Gastroesophageal sphincter (tissue), 3 donors: ENCODE data around the gene QRSL1.

Experiments used
- CTCF ChIP-seq, 4 experiments: fragments of 200-600 bp in 2 of 4; fragments of 450-650 bp in 2 of 4; sonication (generic) in 1 of 4; IDR thresholded peaks; one replicate each; pipeline ENCODE4 v1.5.1; 2017 to 2019; ENCODE audit warnings: antibody characterized with exemption in 4 of 4, mild to moderate bottlenecking in 2 of 4, moderate library complexity in 2 of 4
- EP300 ChIP-seq: sonication (generic); formaldehyde crosslinking; IDR thresholded peaks from one replicate; pipeline ENCODE4 v1.6.1; 2017; ENCODE audit warnings: antibody characterized with exemption, mild to moderate bottlenecking

- TF ChIP-seq EP300 (no peak), CTCF (IDR thresholded peaks at IDR 0.05) (peak in 3 of 4 experiments; percentile 37 to 38 (median 38))
Measured at GRCh38 chr6:106608080-106608668, 21.2 kb upstream of the QRSL1 start.
